ENCODE data around the gene AMDHD2.
"Not testable (repeated sequence)": the region's sequence is repeated elsewhere in the genome, so short reads cannot be mapped to it uniquely, and the experiment has no call there.

The AMDHD2 gene

DNA sequence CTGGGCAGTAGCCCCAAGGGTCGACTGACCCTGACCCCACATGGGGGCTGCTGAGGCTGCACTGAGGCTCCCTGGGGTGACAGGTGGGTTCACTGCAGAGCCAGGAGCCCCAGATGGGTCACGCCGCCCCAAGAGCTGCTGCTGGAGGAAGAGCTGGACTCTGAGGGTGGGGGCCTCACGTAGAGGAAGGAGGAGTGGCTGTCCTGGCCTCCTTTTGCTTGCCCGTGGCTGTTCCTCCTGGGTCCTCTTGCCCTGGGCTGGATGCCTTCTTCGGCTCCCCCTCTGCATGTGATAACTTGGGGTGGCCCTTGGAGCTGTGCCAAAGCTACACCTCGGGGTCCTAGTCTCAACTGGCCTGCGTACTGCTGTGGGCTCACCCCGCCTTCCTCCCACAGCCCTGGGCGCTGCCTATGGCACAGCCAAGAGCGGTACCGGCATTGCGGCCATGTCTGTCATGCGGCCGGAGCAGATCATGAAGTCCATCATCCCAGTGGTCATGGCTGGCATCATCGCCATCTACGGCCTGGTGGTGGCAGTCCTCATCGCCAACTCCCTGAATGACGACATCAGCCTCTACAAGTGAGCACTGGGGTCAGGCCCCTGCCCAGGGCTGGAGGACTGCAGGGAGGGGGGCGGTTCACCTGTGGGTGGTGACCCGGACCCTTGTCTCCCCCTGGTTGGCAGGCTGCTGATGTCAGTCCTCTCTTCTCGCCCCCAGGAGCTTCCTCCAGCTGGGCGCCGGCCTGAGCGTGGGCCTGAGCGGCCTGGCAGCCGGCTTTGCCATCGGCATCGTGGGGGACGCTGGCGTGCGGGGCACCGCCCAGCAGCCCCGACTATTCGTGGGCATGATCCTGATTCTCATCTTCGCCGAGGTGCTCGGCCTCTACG lies 1.1 kb upstream of the AMDHD2 start:
- no peak for DNase-seq

DNA sequence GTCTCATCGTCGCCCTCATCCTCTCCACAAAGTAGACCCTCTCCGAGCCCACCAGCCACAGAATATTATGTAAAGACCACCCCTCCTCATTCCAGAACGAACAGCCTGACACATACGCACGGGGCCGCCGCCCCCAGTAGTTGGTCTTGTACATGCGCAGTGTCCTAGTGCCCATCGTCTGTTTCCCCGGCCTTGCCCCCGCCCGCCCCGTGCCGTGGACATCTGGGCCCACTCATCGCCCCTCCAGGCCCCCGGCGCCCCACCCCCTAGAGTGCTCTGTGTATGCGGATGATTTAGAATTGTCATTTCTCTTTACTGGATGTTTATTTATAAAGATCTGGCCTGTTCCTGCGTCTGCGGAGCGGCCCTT lies 475 bp upstream of the AMDHD2 start:
- no peak for DNase-seq

DNA sequence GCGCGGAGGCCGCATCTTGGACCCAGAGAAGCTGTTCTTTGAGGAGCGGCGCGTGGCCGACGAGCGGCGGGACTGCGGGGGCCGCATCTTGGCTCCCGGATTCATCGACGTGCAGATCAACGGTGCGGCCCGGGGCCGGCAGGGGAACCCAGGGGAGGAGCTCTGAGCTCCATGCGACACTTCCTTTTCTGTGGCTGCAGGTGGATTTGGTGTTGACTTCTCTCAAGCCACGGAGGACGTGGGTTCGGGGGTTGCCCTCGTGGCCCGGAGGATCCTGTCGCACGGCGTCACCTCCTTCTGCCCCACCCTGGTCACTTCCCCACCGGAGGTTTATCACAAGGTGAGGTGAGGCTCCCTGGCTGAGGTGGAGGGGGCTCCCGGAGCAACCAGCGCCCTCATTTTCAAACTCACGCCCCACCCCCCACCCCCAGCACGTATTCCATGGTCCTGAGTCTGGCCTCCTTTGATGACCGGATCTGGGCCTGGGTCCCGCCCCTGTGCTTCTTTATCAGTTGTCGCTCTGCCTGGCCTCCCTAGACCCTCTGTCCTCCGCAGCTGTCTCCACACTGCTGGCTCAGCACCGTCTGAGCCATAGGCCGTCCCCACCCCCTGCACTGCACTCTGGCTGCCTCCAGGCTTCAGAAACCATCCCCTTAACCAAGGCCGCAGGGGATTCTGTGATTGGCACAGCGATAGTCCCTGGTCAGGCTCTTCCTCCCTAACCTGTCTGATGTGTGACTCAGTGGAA lies 787 bp downstream of the AMDHD2 start:
- DNase-seq, result no peak

DNA sequence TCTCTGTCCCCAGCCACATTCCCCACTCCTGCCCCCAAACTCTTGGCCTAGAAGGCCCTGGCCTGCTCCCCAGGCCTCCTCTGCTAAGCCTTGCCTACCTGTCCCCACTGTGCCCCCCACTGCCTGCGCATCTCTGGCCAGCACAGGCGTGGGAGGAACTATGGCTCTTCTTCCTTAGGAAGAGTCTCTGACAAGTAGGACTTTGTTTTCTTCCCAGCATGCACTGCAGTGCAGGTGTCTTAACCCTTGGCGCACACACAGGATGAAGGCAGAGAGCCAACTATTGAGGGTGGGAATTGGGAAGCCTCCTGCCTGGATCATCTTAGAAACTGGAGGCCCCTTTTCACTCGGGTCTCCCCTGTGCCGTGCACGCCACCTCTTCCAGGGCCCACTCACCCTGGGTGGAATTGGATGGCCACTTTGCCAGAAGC lies 3.6 kb downstream of the AMDHD2 start:
- no peak for DNase-seq

DNA sequence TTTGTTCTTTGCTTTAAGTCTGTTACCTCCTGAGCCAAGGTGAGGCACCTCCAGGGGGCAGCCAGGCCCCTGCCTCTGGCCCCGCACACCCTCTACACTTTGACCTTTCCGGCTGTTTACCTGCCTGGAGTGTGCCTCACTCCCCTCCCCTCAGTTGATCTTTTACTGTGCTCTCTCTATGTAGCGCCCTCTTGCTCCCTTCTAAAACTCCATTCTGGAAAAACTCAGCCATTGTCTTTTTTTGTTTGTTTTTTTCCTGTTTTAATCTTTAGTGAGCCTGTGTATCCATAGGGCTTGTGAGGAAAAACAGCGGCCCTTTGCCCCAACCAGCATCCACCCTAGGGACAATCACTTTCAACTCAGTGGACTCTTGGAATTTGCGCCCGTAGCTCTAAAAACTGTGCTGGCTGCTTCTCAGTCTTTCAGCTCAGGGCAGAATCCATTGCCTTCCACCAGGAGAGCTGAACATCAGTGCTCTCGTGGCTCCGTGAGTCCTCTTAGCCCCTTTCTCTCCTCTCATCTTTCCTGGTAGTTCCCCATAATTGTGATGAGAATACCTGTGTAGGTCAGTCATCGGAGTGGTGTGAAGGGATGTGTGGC lies 4.3 kb downstream of the AMDHD2 start:
- DNase-seq, result no peak

DNA sequence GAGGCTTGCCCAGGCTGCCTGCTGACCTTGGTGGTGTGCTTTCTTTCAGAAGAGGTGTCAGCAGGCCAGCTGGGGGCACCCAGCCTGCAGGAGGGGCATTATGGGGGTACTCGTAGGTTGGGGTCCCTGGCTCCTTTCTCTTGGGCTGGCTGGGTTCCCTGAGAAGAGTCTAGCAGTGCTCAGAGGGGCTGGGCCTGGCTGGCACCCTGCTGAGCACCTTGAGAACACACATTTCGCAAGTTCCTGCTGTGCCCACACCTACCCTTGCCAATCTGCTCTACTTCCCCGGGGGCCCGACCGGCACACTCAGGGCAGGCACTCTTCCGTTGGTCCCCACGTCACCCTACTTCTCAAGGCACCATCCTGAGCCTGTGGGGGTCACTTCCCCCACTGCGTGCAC lies 6.0 kb downstream of the AMDHD2 start:
- no peak for DNase-seq

DNA sequence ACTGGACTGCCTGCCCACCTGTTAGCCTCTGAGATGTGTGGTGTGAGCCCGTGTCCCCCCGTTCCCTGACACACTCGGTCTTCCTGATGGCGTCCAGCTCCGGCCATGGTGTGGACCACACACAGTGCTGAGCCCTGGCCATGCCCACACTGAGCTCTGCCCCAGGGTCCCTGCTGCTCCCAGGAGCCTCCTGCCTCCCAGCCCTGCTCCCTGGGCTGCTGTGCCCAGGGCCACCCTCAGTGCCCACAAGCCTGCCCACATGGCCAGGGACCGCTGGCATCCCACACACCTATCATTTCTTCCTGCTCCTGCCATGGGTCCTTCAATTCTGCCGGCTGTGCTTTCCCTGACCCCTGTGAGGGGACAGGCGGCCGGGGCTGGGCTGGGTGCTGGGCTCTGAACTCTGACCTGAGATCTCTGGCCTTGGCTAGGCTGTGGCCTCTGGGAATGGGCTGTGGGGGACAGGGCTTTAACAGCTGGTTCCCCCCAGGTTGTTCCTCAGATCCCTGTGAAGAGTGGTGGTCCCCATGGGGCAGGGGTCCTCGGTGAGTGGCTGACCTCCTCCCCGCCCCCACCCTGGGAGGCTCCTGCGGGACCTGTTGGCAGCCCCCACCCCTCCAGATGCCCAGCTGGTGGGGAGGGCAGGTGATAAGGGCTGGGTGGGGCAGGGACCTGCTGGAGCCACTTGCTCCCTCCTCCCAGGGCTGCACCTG lies 7.1 kb downstream of the AMDHD2 start:
- DNase-seq, result no peak

DNA sequence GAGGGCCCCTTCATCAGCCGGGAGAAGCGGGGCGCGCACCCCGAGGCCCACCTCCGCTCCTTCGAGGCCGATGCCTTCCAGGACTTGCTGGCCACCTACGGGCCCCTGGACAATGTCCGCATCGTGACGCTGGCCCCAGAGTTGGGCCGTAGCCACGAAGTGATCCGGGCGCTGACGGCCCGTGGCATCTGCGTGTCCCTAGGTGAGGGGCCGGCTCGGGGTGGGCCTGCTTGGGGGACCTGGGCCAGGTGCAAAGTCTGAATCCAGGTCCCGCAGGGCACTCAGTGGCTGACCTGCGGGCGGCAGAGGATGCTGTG lies 7.6 kb downstream of the AMDHD2 start:
- DNase-seq, result no peak

DNA sequence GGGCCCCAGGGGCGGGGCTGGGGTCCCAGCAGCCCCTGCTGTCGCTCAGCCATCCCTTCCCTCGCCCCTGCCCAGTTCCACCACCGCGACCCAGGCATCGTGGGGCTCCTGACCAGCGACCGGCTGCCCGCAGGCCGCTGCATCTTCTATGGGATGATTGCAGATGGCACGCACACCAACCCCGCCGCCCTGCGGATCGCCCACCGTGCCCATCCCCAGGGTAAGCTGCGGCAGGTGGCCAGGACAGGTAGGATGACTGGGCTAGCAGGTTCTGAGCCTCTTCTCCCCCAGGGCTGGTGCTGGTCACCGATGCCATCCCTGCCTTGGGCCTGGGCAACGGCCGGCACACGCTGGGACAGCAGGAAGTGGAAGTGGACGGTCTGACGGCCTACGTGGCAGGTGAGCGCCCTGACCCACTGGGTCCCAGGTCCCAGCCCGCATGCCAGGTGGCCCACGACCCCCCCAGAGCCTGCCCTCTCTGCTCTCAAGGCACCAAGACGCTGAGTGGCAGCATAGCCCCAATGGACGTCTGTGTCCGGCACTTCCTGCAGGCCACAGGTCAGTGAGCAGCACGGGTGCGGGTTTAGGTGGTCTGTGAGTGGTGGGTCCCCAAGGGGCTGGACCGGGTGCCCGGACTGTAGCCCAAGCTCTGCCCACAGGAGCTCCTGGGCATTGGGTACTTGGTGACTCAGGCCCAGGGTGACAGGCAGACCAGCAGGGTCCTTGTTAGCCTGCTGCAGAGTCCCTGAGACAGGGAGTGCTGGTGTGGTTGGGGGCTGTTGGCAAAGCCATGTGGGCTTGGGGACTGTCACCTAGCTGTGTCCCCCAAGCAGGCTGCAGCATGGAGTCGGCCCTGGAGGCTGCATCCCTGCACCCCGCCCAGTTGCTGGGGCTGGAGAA lies 8.2 kb downstream of the AMDHD2 start:
- no peak for DNase-seq

DNA sequence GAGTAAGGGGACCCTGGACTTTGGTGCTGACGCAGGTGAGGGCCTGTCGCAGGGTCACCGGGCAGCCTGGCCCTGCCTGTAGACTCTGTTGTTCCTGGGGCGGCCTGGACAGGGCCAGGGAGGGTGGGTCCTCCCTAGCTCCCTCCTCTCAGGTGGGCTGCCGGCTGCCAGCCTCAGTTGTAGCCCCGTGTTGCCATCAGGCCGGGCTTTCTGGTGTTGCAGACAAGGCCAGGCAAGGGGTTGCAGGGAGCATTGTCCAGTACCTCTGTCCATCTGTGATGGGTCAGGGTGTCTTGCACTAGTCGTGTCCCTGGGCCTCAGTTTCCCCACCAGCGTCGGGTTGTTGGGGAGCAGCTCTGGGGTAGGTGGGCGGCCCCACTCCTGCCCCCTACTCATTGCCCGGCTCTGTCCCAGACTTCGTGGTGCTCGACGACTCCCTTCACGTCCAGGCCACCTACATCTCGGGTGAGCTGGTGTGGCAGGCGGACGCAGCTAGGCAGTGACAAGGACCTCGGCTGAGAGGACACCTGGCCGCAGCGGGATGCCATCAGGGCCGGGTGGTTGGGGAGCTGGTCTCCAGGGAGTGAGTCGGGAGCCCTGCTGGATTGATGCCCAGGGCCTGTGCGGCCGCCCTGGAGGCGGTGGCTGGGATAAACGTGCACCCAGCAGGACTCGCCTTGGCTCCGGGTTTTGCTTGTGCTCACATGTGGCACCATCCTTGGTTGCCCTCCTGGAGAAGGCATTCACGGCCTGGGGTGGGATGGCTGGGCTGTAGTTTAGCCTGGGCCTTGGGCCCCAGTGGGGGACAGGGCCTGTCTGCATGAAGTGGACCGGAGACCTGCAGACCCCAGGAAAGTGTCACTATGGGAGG lies 9.1 kb downstream of the AMDHD2 start:
- DNase-seq, result no peak

DNA sequence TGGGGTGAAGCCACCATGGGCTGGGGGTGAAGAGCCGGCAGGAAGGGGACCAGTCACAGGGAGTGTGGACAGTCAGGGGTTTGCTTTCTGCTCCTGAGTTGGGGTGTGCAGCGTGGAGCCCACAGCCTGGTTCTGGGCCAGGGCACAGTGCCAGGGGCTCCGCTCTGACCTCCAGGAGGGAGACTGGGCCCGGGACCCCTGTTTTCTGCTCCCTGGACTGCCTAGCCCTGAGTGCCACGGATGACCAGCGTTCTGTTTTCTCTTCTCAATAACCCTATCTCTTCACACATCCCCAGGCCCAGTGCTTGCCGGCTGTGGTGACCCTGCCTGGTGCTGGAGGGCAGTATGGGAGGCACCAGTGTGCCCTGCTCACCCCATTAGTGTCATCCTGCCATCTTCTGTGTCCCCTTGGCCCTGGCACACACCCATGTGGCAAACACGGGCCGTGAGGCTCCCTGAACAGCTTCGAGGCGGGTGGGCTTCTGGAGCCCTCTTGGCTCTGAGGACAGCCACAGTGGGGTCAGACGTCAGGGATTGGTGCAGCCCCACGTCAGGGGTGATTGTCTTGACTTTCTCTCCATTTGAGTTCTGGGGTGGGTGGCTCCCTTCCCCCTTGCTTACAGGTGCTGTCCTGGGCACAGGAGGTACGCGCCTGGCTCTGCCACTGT lies 9.9 kb downstream of the AMDHD2 start:
- no peak for DNase-seq

DNA sequence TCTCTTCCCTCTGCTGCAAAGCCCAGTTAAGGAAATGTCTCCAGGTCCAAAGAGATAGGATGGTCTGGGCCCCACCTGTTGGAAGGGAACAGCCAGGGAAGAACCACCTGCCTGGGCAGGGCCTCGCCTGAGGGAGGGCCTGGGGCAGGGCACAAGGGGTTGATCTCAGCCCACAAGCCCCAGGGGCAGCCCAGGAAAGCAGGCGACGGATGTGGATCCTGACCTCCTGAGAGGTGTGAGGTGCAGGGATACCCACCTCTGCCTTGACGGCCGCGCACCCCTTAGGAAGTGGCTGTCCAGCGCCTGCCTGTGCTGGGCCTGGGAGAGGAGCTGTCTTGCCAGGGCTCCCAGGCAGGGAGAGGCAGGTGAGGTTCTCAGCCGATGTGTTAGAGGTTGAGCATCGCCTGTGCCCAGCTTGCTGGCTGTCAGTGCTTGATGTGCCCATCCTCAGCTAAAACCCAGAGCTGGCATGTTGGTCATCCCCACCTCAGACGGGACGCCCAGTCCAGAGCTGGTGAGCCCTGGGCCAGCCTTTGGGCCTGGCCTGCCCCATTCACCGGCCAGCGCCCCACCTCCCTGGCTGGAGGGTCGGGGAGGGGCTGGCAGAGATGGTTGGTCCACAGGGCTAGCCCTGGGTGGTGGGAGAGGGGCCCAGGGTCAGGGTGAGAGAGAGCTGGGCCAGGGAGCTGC lies 10.6 kb downstream of the AMDHD2 start:
- DNase-seq, result no peak

DNA sequence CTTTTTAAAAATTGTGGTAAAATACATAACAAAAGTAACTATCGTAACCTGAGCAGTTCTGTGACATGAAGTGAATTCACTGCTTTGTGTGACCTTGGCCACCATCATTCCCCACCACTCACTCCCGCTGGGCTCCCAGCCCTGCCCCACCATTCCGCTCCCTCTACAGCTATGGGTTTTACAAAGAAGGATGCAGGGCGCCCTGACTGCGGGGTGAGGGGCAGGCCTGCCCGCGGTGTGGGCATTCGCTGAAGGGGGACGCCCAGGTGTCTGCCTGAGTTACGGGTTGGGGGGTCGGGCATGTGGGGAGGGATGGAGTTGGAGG lies 11.2 kb downstream of the AMDHD2 start, which contains the start of gene CEMP1:
Gene CEMP1, minus strand, starts transcription at position 38 of the 325 bp plus-strand sequence. CDS start 335 bp downstream, outside the sequence.
- DNase-seq, result no peak

DNA sequence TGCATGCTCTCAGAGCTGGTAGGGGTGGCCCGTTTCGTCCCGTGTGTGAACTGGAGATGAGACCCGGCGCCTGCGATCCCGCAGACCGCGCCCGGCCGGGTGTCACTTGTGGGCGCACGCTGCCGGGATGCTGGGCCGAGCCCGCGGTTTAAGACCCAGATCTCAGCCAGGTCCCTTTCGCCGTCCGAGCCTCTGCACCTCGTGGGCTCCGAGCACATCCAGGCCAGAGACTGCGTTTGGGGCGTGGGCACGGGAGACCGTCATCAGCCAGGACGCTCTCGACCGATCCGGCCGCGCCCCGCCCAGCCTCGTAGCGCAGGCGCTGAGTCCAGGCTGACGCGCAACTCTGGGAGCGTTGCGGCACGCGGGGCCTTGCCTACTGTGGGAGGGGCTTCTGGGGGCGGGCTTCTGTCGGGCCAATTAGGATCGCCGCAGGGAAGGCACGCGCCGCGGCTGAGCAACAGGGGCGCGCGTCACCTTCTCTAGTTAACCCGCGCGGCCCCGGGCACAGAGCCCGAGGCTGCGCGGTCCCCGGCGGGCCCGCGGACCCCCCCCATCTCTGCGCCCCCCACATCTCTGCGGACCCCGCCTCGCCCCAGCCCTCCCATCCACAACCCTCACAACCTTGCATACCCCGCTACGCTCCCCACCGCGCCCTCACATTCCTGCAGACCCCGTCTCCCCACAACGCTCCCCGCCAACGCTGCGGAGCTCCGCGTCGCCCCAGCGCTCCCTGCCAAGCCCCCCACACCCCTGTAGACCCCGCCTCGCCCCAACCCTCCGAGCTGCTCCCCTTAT lies 11.7 kb downstream of the AMDHD2 start:
- peak; percentile 81 for DNase-seq

DNA sequence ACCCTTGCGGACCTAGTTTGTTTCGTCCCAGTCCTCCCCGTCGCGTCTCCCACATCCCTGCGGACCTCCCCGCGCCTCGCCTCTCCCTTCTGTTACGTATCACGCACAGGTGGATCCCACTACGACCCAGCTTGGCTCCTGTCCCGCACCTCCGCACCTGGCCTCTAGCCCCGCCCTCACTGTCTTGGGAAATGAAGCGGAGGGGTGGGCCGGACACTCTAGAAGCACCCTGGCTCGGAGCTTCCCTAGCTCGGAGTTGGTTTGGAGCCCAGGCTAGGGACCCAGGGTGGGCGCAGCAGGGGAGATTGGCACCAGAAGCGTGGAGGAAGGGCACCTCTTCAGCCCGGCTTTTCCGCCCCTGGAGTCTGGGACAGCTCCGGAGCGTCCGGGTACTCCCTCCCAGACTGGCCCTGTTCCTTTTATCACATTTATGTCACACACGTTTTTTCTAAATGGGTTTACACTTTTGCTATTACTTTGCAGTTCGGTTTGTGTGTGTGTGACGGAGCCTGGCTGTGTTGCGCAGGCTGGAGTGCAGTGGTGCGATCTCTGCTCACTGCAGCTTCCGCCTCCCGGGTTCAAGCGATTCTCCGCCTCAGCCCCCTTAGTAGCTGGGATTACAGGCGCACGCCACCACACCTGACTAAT lies 12.4 kb downstream of the AMDHD2 start:
- peak; percentile 33 for DNase-seq

DNA sequence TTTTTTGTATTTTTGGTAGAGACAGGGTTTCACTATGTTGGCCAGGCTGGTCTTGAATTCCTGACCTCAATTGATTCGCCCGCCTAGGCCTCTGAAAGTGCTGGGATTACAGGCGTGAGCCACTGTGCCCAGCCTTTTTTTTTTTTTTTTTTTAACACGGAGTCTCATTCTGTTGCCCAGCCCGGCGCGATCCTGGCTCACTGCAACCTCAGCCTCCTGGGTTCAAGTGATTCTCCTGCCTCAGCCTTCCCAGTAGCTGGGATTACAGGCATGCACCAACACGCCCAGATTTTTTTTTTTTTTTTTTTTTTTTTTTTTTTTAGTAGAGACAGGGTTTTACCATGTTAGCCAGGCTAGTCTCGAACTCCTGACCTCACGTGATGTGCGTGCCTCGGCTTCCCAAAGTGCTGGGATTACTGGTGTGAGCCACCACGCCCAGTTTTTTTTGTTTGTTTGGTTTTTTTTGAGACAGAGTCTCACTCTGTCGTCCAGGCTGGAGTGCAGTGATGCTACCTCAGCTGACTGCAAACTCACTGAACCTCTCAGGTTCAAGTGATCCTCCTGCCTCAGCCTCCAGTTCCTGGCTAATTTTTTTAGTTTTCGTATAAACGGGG lies 13.1 kb downstream of the AMDHD2 start:
- DNase-seq, result not testable (repeated sequence)

DNA sequence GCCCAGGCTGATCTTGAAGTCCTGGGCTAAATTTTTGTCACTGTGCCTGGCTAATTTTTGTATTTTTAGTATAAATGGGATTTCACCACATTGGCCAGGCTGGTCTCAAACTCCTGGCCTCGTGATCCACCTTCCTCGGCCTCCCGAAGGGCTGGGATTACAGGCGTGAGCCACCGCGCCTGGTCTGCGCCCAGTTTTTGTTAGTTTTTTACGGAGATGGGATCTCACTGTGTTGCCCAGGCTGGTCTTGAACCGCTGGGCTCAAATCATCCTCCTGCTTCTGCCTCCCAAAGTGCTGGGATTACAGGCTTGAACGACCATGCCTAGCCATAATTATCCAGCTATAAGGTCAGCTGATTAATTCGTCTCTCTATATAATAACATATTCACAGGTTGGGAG lies 13.7 kb downstream of the AMDHD2 start:
- DNase-seq, result no peak

DNA sequence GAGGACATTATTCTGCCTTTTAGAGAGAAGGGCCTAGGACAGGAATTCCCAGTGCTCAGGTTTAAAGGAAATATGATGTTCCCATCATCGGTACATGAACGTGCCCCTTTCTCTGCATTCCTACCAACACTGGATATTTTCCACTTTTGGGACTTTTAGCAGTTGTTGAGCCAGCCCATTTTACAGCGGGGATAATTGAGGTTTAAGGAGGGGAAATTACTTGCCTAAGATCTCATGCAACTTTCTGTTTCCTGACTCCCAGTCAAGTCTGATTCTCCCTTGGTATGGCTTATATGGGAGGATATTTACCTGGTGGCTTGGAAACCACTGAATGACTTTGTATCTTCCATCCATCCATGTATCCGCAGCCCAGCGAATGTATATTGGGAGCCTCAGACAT lies 14.2 kb downstream of the AMDHD2 start:
- not testable (repeated sequence) for DNase-seq
